GM21717 (cell line): ENCODE measurements around the gene AXIN1.
"Not testable (repeated sequence)": the region's sequence is repeated elsewhere in the genome, so short reads cannot be mapped to it uniquely, and the experiment has no call there.

Experiments used
- ATAC-seq: cut with Tn5 transposase; IDR thresholded peaks from one replicate; pipeline ENCODE4 v1.9.1; 2021; ENCODE audit warnings: mild to moderate bottlenecking, moderate library complexity; ENCODE audit not compliant: unreplicated experiment

Gene AXIN1

DNA sequence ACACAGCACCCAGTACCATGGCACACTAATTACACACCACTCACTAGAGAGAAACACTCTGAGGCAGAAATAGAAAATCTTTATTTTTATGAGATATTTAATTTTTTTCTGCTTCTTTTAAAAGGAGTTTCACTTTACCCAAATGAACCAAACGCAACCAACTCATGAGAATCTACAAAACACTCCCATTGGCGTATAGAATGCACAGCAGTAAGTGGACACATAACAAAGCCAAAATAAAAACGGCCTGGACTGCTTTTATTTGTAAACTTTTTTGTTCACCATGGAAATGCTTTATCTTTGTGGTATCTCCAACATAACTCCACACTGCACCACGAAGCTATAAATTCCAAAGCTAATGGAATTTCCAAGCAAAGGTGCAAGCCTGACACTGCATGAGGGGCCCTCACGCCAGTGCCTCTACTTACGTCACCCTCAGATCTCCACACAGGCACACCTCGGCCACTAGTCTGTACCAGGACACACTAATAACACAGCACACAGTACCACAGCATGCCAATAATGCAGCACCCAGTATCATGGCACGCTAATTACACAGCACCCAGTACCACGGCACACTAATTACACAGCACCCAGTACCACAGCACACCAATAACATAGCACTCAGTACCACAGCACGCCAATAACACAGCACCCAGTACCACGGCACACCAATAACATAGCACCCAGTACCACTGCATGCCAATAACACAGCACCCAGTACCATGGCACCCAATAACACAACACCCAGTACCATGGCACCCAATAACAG, 17.5 kb downstream of the AXIN1 start:
- not testable (repeated sequence) for ATAC-seq

DNA sequence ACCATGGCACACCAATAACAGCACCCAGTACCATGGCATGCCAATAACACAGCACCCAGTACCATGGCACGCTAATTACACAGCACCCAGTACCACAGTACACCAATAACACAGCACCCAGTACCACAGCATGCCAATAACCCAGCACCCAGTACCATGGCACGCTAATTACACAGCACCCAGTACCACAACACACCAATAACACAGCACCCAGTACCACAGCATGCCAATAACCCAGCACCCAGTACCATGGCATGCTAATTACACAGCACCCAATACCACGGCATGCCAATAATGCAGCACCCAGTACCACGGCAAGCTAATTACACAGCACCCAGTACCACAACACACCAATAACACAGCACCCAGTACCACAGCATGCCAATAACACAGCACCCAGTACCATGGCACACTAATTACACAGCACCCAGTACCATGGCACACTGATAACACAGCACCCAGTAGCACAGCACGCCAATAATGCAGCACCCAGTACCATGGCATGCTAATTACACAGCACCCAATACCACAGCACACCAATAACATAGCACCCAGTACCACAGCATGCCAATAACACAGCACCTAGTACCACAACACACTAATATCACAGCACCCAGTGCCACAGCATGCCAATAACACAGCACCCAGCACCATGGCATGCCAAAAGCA, 18.2 kb downstream of the AXIN1 start:
- not testable (repeated sequence) for ATAC-seq

GRCh38 chr16:333406-334094, 19.0 kb downstream of the AXIN1 start:
- no peak for ATAC-seq

DNA sequence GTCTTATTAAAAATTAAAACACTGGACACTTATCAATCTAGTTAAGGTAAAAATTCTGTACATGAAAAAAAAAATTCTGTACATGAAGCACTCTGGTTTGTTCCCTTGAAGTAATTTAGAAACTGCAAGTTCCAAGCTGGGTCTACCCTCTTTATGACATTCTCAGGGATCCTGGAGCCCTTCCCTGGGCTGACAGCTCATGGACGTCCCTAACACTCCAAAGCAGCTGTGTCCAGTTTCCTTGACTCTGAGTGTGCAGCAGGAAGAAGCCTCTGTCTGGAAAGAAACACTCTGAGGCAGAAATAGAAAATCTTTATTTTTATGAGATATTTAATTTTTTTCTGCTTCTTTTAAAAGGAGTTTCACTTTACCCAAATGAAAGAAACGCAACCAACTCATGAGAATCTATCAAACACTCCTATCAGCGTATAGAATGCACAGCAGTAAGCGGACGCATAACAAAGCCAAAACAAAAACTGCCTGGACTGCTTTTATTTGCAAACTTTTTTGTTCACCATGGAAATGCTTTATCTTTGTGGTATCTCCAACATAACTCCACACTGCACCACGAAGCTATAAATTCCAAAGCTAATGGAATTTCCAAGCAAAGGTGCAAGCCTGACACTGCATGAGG, 21.2 kb downstream of the AXIN1 start:
- not testable (repeated sequence) for ATAC-seq

- no peak for ATAC-seq
These were observed 21.8 kb downstream of the AXIN1 start for GRCh38 chr16:330741-331140.

GRCh38 chr16:325375-326145, 27.0 kb downstream of the AXIN1 start:
- ATAC-seq = no peak

- ATAC-seq = no peak
These were observed 27.8 kb downstream of the AXIN1 start for GRCh38 chr16:324451-325334.

GRCh38 chr16:324201-324450, 28.4 kb downstream of the AXIN1 start:
- no peak for ATAC-seq

- ATAC-seq = no peak
These were observed 29.9 kb downstream of the AXIN1 start for GRCh38 chr16:322476-323143.

DNA sequence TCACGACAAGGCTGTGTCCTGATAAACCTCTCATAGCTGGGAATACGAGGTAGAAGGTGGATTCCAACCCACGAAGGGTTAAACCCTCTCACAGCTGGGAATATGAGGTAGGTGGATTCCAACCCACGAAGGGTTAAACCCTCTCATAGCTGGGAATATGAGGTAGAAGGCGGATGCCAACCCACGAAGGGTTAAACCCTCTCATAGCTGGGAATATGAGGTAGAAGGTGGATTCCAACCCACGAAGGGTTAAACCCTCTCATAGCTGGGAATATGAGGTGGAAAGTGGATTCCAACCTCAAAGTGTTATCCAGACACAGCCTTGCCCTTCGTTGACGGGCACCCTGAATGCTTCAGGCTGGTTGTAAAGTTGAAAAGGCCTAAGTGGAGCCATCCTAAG, 31.0 kb downstream of the AXIN1 start:
- no peak for ATAC-seq

GRCh38 chr16:320206-320605, 32.3 kb downstream of the AXIN1 start:
- no peak for ATAC-seq

- ATAC-seq = no peak
These were observed 33.9 kb downstream of the AXIN1 start for GRCh38 chr16:318628-319027.

DNA sequence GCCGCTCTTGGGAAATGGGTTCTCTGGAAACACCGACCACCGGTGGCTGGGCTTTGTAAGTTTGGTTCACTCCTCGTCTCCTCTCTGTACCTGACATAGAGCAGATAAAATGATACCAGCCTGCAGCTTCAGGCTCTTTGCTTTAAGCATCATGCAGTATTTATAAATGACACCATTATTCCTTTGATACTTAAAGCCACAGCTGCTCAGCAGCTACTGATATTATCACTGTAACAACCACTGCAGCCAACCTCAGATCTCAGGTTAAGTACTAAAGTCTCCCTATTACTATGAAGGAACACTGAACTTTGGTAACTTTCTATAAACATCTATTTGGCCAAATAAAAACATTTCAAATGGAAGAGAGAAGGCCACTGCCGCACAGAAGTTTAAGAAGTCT, 34.9 kb downstream of the AXIN1 start:
- no peak for ATAC-seq

DNA sequence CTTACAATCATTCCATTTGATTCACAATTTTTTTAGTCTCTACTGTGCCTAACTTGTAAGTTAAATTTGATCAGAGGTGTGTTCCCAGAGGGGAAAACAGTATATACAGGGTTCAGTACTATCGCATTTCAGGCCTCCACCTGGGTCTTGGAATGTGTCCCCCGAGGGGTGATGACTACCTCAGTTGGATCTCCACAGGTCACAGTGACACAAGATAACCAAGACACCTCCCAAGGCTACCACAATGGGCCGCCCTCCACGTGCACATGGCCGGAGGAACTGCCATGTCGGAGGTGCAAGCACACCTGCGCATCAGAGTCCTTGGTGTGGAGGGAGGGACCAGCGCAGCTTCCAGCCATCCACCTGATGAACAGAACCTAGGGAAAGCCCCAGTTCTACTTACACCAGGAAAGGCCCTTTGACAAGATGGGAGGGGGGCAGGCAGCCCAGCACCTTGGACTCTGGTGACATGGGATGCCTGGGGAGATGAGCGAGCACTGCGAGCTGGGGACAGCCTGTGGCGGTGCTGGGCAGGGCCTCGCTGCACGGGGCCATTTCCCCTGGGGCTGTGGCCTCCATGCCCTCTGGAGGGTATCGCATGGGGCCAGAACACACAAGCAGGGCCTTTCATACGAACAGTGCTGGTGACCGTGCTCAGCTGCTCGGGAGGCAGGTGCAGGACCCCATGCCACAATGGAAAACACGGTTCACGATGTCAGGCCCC, 35.6 kb downstream of the AXIN1 start:
- no peak for ATAC-seq

DNA sequence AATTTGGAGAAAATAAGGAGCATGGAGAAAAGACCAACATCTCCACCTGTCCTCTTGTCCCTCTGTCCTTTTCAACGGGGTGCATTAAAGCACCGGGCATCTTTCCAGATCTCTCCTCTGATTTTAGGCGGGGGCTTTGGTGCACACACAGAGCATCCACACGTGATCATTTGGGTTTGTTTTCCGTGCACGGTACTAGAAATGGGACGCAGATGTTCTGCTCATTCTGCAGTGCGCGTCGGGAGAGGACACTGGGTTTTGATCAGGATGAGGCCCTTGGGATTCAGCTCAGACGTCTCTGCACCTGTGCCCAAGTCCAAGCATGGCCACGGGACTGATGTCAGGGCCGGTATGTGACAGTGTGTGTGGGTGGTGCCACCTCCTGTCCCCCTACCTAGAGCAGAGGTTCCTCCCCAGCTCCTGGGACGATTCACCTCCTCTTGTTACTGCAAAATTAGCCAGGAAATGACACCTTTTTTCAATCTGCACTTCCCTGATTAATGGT, 37.7 kb downstream of the AXIN1 start:
- no peak for ATAC-seq

DNA sequence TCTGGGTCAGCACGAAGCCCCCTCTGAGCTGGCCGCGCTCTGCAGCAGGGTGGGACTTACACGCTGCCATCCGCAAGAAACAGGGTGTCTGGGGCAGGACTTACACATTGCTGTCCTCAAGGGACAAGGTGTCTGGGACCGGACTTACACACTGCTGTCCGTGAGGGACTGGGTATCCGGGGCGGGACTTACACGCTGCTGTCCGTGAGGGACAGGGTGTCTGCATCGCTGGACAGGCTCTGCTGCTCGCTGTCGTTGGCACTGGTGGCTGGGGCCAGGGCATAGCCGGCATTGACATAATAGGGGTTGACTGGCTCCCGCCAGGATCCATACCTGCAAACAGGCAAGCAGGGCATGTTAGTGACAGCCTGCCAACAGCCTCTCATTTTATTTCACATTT, 38.2 kb downstream of the AXIN1 start:
- ATAC-seq = no peak

DNA sequence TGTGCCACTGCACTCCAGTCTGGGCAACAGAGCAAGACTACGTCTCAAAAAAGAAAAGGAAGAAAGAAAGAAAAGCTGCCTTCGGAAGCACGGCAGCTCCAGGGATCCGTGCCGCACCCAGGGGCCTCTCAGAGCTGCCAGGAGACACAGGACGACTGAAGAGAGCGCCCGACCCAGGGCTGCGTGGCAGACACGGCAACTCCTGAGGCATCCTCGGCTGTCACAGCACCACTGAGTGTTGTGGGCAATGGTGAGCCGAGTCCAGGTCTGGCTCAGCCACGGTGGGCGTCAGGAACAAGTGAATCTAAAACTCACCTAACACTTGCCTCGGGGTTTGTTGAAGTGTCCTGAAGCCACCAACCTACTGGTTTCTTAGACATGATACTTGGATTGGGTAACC, 40.8 kb downstream of the AXIN1 start:
- no peak for ATAC-seq

DNA sequence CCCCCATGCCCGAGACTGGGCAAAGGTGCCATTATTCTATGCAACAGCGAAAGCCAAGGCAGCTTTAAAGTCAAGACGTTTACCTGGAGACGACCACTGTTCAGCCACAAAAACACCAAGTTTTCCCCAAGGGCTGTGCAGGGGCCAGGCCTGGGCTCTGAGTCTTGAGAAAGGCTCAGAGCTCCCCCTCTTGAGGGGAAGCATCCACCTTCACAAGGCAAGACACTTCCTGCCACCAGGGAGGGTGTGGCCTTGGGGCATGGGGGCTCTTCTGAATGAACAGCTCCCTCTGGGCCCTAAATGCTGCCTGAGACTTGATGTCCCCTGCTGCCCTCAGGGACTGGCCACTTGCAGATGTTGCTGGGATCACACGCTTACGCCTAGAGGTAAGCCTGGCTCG, 43.0 kb downstream of the AXIN1 start:
- no peak for ATAC-seq
